ENCODE data around the gene ERICH6B.

- TF ChIP-seq TAF1 (IDR thresholded peaks at IDR 0.05; ENCODE audit: borderline replicate concordance, low read depth, low read length) (no peak), POLR2A (IDR thresholded peaks at IDR 0.05; ENCODE audit: low read depth, low read length) (no peak), POLR2AphosphoS5 (IDR thresholded peaks at IDR 0.05; ENCODE audit: low read depth, low read length) (no peak)
These were observed 15.3 kb upstream of the ERICH6B start for GRCh38 chr13:45630791-45631190.

All from GM12892 (cell line).